GM12878 (cell line): ENCODE results near the gene ATP8B1. TPM values are rescaled to one million over a fixed set of nuclear protein-coding genes. Genes with fewer than 3 reads are reported as not detected.

Experiments
- ATAC-seq: fragments of 200-7000 bp; cut with Tn5 transposase; 3 replicates; pipeline ENCODE4 v1.9.1; 2020; ENCODE audit warnings: mild to moderate bottlenecking, moderate library complexity
- BruUV-seq: library from RNA; stranded (reverse); fragments of 400-500 nt; replicated peaks from 2 replicates; lab custom pipeline; 2021; lab: Mats Ljungman, UMichigan
- CTCF ChIA-PET: fragments of 300-600 bp; sonication (Branson Sonifier 250); formaldehyde crosslinking; extraction: SDS; loops from one replicate; lab custom pipeline; 2021; ENCODE audit warnings: inconsistent platforms; lab: Yijun Ruan, JAX
- POLR2A ChIA-PET: fragments of 350-600 bp; formaldehyde crosslinking; extraction: SDS; loops from one replicate; lab custom pipeline; 2021; ENCODE audit warnings: inconsistent platforms; lab: Charles Lee
- RAD21 ChIA-PET: fragments of 300-600 bp; sonication (Branson Sonifier 250); formaldehyde crosslinking; loops from one replicate; lab custom pipeline; 2023; ENCODE audit warnings: antibody characterized with exemption; ENCODE audit not compliant: unreplicated experiment; lab: Charles Lee
- SMC1A ChIA-PET: fragments of 300-600 bp; sonication (Branson Sonifier 250); formaldehyde crosslinking; loops from one replicate; lab custom pipeline; 2023; ENCODE audit not compliant: unreplicated experiment, uncharacterized antibody; lab: Charles Lee
- DNase-seq: peaks from one replicate; pipeline ENCODE4 v3.0.0-alpha.2; 2011; ENCODE audit warnings: low read depth, low spot score
- FAIRE-seq: peaks from 3 replicates; lab custom pipeline; 2011; peaks lifted over from hg19 to GRCh38; lab: Jason Lieb, UNC
- H2AFZ ChIP-seq: 2 replicates; pipeline ENCODE4 v1.6.0; 2011; ENCODE audit warnings: low read depth, low read length, control low read depth; ENCODE audit not compliant: control insufficient read depth
- H3K27ac ChIP-seq: 2 replicates; pipeline ENCODE4 v1.5.1; 2011; ENCODE audit warnings: control low read depth; ENCODE audit not compliant: control insufficient read depth, insufficient read depth
- H3K27me3 ChIP-seq, 2 experiments: replicated peaks in 1 of 2; 2 replicates each; pipeline versions ENCODE4 v1.6.0 to v1.6.1; 2011; ENCODE audit warnings: low read length in 1 of 2; ENCODE audit not compliant: control insufficient read depth in 2 of 2, insufficient read depth in 2 of 2
- H3K36me3 ChIP-seq, 2 experiments: 2 replicates each; pipeline ENCODE4 v1.5.1; 2011; ENCODE audit warnings: low read length in 1 of 2; ENCODE audit not compliant: control insufficient read depth in 2 of 2, insufficient read depth in 2 of 2
- H3K4me1 ChIP-seq: 2 replicates; pipeline ENCODE4 v1.6.1; 2011; ENCODE audit warnings: mild to moderate bottlenecking, low read length, moderate library complexity, mixed read lengths; ENCODE audit not compliant: control insufficient read depth, insufficient read depth
- H3K4me2 ChIP-seq: 2 replicates; pipeline ENCODE4 v1.6.0; 2011; ENCODE audit warnings: control low read depth; ENCODE audit not compliant: control insufficient read depth, insufficient read depth
- H3K4me3 ChIP-seq: fragments of 200-600 bp; sonication (generic); 2 replicates; pipeline ENCODE4 v1.5.1; 2016
- H3K79me2 ChIP-seq: 2 replicates; pipeline ENCODE4 v1.6.0; 2011; ENCODE audit warnings: low read length; ENCODE audit not compliant: control insufficient read depth, insufficient read depth
- H3K9ac ChIP-seq: 2 replicates; pipeline ENCODE4 v1.8.0; 2011; ENCODE audit warnings: low read length, control low read depth, mixed read lengths; ENCODE audit not compliant: control insufficient read depth, insufficient read depth
- H3K9me3 ChIP-seq: replicated peaks from 3 replicates; pipeline ENCODE4 v1.5.1; 2011; ENCODE audit warnings: mild to moderate bottlenecking, low read length; ENCODE audit not compliant: control insufficient read depth, insufficient read depth
- H4K20me1 ChIP-seq: 2 replicates; pipeline ENCODE4 v1.6.0; 2011; ENCODE audit not compliant: control insufficient read depth, insufficient read depth
- CEBPB ChIP-seq, 2 experiments: fragments of 150-350 bp in 1 of 2; IDR thresholded peaks; 2 replicates each; pipeline ENCODE4 v1.6.1; 2012 to 2014; ENCODE audit warnings: low read depth in 2 of 2, low read length in 2 of 2, borderline replicate concordance in 1 of 2, inconsistent platforms in 1 of 2
- FOS ChIP-seq: IDR thresholded peaks from 3 replicates; pipeline ENCODE4 v1.6.1; 2011; ENCODE audit warnings: borderline replicate concordance; ENCODE audit not compliant: insufficient read length; ENCODE audit errors: extremely low read depth
- GABPA ChIP-seq: IDR thresholded peaks from 2 replicates; pipeline ENCODE4 v1.6.1; 2014; ENCODE audit warnings: antibody characterized with exemption, low read depth, mild to moderate bottlenecking, inconsistent platforms
- HCFC1 ChIP-seq: fragments of 150-350 bp; IDR thresholded peaks from 2 replicates; pipeline ENCODE4 v1.6.1; 2014; ENCODE audit warnings: low read length
- HSF1 ChIP-seq: fragments of 150-350 bp; IDR thresholded peaks from 2 replicates; pipeline ENCODE4 v1.6.1; 2014; ENCODE audit warnings: mild to moderate bottlenecking, low read depth, low read length
- IRF4 ChIP-seq: IDR thresholded peaks from 2 replicates; pipeline ENCODE4 v1.6.1; 2011; ENCODE audit warnings: low read depth, low read length
- MYB ChIP-seq: fragments of 150-350 bp; IDR thresholded peaks from 2 replicates; pipeline ENCODE4 v1.6.1; 2014; ENCODE audit warnings: mild to moderate bottlenecking, low read depth, low read length, borderline replicate concordance
- NBN ChIP-seq: fragments of 450-650 bp; IDR thresholded peaks from 2 replicates; pipeline ENCODE4 v1.6.1; 2016
- NFYB ChIP-seq: IDR thresholded peaks from 2 replicates; pipeline ENCODE4 v1.6.1; 2011; ENCODE audit warnings: low read depth, mild to moderate bottlenecking, low read length, improper control_type of control experiment, moderate library complexity; ENCODE audit not compliant: insufficient read depth
- NKRF ChIP-seq: fragments of 450-650 bp; conservative IDR thresholded peaks from 2 replicates; pipeline ENCODE4 v1.6.1; 2017; ENCODE audit warnings: mild to moderate bottlenecking, moderate library complexity
- NR2F1 ChIP-seq: fragments of 450-650 bp; conservative IDR thresholded peaks from 2 replicates; pipeline ENCODE4 v1.6.1; 2017; ENCODE audit warnings: mild to moderate bottlenecking
- POLR2AphosphoS2 ChIP-seq: IDR thresholded peaks from 2 replicates; pipeline ENCODE4 v1.6.1; 2011; ENCODE audit warnings: low read depth, mild to moderate bottlenecking, low read length, improper control_type of control experiment, moderate library complexity
- RBBP5 ChIP-seq: fragments of 200-600 bp; sonication (generic); conservative IDR thresholded peaks from 2 replicates; pipeline ENCODE4 v1.6.1; 2016
- SIN3A ChIP-seq: IDR thresholded peaks from 2 replicates; pipeline ENCODE4 v1.6.1; 2012; ENCODE audit warnings: low read depth, low read length, improper control_type of control experiment
- SMARCA5 ChIP-seq: fragments of 450-650 bp; IDR thresholded peaks from 2 replicates; pipeline ENCODE4 v1.6.1; 2017; ENCODE audit warnings: mild to moderate bottlenecking
- SREBF2 ChIP-seq: IDR thresholded peaks from 2 replicates; pipeline ENCODE4 v1.6.1; 2012; ENCODE audit warnings: mild to moderate bottlenecking, low read length
- STAT3 ChIP-seq: IDR thresholded peaks from 2 replicates; pipeline ENCODE4 v1.6.1; 2011; ENCODE audit warnings: low read depth, low read length, improper control_type of control experiment
- ZBTB33 ChIP-seq: fragments of 450-650 bp; IDR thresholded peaks from 2 replicates; pipeline ENCODE4 v1.6.1; 2017; ENCODE audit warnings: mild to moderate bottlenecking
- whole genome bisulfite sequencing: methylation state at CpG from one replicate; pipeline ENCODE4 v1.1.6; 2016; ENCODE audit warnings: low lambda C conversion rate; ENCODE audit not compliant: insufficient replicate concordance, insufficient coverage; ENCODE audit errors: missing lambda C conversion rate; 5-methylcytosine and 5-hydroxymethylcytosine counted together
- in situ Hi-C: fragments of 300-500 bp; cut with MboI; formaldehyde crosslinking; loops from 9 replicates; pipeline ENCODE4 v1.14.3; 2018; ENCODE audit warnings: mixed read lengths
- intact Hi-C: fragments of 100-400 bp; cut with micrococcal nuclease; formaldehyde crosslinking; loops from one replicate; pipeline ENCODE4 v1.14.2; 2022; ENCODE audit not compliant: unreplicated experiment
- polyA plus RNA-seq, 11 experiments: library from polyadenylated mRNA; depleted of rRNA in 4 of 11; unstranded in 6 of 11; stranded (reverse) in 5 of 11; fragments of >200 nt; fragmentation: Nextera tagmentation in 4 of 11; fragmentation: Illumina TruSeq in 1 of 11; extraction: Ambion mirVana in 4 of 11; extraction: Trizol in 1 of 11; gene quantifications; 1 replicate in 1 of 11; 2 replicates in 10 of 11; pipeline versions ENCODE4 v1.2.1 to v1.2.3, GENCODE V29; 2011 to 2016; ENCODE audit warnings: inconsistent platforms in 2 of 11, missing spikeins in 2 of 11, low read depth in 1 of 11
- total RNA-seq, 4 experiments: library from RNA; depleted of rRNA in 3 of 4; stranded (reverse); fragments of >200 nt in 3 of 4; fragmentation: Illumina TruSeq in 1 of 4; extraction: Trizol in 1 of 4; gene quantifications; 2 replicates each; pipeline versions ENCODE4 v1.2.1 to v1.2.3, GENCODE V29; 2013 to 2021
- TF ChIP-seq, protein P1 (sequence below): IDR thresholded peaks from 2 replicates; pipeline ENCODE4 v1.6.1; 2011; ENCODE audit warnings: borderline replicate concordance, low read depth, mild to moderate bottlenecking, moderate library complexity, low read length; ENCODE audit not compliant: insufficient read depth, poor library complexity, severe bottlenecking

Gene ATP8B1
- total and polyA plus RNA-seq, 10 of the 15 experiments (the other 5 are each of a cell fraction or from before 2014, with no cell fraction given) = 0.03 to 0.37 (median 0.11) TPM

DNA sequence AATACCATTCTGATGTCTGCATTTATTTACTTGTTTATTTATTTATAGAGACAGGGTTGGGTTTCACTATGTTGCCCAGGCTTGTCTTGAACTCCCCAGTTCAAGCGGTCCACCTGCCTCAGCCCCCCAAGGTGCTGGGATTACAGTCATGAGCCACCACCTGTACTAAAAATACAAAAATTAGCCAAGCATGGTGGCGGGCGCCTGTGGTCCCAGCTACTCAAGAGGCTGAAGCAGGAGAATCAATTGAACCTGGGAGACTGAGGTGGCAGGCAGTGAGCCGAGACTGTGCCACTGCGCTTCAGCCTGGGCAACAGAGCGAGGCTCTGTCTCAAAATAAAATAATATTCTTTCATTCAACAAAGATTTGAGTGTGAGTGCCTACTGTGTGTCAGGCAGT is 2.0 kb upstream of the ATP8B1 start (continued):
- no peak for TF ChIP-seq NBN
- TF ChIP-seq HCFC1 = no peak
- no peak for TF ChIP-seq STAT3
- no peak for TF ChIP-seq NFYB
- no peak for TF ChIP-seq RBBP5
- TF ChIP-seq CEBPB (IDR thresholded peaks at IDR 0.05; ENCODE audit: borderline replicate concordance in 1 of 2, low read depth in 2 of 2, low read length in 2 of 2) = no peak
- no peak for TF ChIP-seq NR2F1
- no peak for TF ChIP-seq POLR2AphosphoS2

DNA sequence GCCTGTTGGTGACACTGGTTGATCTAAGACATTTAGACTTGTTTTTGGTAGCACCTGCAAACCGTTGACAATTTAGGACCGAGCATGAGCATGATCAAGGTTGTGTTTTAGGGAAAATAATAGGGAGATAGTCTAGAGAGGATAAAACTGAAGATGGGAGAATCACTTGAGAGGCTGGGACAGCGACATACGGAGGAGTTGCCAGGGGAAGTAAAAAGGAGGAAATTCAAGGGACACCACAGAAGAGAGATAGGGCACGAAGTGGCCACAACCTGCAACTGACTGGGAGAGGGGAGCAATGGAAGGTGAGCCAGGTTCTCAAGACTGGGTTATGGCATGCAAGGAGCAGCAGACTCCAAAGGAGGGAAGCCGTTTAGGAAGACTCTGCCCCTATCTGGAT is 1.4 kb upstream of the ATP8B1 start:
- DNase-seq = no peak
- no peak overlapping the region for H3K4me3 ChIP-seq
- no peaks in the 10 kb centered on the region for H3K36me3 ChIP-seq
- no peak for FAIRE-seq
- no TSS peak for BruUV-seq
- 32% methylated on average over 6 of the region's 6 CpGs for WGBS
- ChIA-PET RAD21 (no interaction called here), SMC1A (no interaction called here), POLR2A (interaction anchor here (0.5 kb wide), 1 partner anchor 214 kb away, joined by 7 read pairs; no protein-coding TSS in a partner anchor), CTCF (no interaction called here)
- in situ Hi-C loops = no loop called here
- H3K9ac ChIP-seq = no peak overlapping the region
- H3K4me1 ChIP-seq = no peaks in the 10 kb centered on the region
- no peak overlapping the region for H2AFZ ChIP-seq
- no peaks in the 10 kb centered on the region for H3K79me2 ChIP-seq
- no peak for ATAC-seq
- no peak overlapping the region for H3K27ac ChIP-seq
- intact Hi-C loops = no loop called here
- no peak overlapping the region for H3K4me2 ChIP-seq
- no peaks in the 10 kb centered on the region for H4K20me1 ChIP-seq
- H3K9me3 ChIP-seq = no peaks in the 10 kb centered on the region; the same call in 2 of the 3 replicates
- peaks cover 13 to 25% of the 10 kb centered on the region in 2 experiments for H3K27me3 ChIP-seq
- no peak for TF ChIP-seq NKRF
- TF ChIP-seq, protein P1, sequence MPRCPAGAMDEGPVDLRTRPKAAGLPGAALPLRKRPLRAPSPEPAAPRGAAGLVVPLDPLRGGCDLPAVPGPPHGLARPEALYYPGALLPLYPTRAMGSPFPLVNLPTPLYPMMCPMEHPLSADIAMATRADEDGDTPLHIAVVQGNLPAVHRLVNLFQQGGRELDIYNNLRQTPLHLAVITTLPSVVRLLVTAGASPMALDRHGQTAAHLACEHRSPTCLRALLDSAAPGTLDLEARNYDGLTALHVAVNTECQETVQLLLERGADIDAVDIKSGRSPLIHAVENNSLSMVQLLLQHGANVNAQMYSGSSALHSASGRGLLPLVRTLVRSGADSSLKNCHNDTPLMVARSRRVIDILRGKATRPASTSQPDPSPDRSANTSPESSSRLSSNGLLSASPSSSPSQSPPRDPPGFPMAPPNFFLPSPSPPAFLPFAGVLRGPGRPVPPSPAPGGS = no peak
- no peak for TF ChIP-seq ZBTB33
- TF ChIP-seq GABPA = no peak
- TF ChIP-seq IRF4 = no peak
- TF ChIP-seq FOS = no peak
- TF ChIP-seq HSF1 = no peak
- TF ChIP-seq SIN3A = no peak
- TF ChIP-seq MYB = no peak
- TF ChIP-seq SMARCA5 = no peak
- TF ChIP-seq SREBF2 = no peak
